Sigmoid colon (tissue), 3 donors: Measurements from ENCODE around the gene PCNX1.

Experiments used
- CTCF ChIP-seq, 4 experiments: fragments of 450-650 bp in 3 of 4; fragments of 200-600 bp in 1 of 4; IDR thresholded peaks; one replicate each; pipeline ENCODE4 v1.5.1; 2016 to 2019; ENCODE audit warnings: antibody characterized with exemption in 4 of 4, mild to moderate bottlenecking in 3 of 4, moderate library complexity in 2 of 4
- POLR2A ChIP-seq, 2 donors: fragments of 450-650 bp; IDR thresholded peaks; one replicate each; pipeline ENCODE4 v1.6.1; 2016; ENCODE audit warnings: antibody characterized with exemption in 2 of 2, mild to moderate bottlenecking in 2 of 2, moderate library complexity in 2 of 2

- TF ChIP-seq CTCF (IDR thresholded peaks at IDR 0.05) (no peak), POLR2A (IDR thresholded peaks at IDR 0.05) (no peak)
Observed at GRCh38 chr14:71001742-71002141, 94.5 kb downstream of the PCNX1 start.
